ENCODE measurements around the gene GPRC5C.

GRCh38 chr17:74485841-74486240 lies 54.0 kb downstream of the GPRC5C start:
- no peak for TF ChIP-seq TAF1 (IDR thresholded peaks at IDR 0.05; ENCODE audit: low read depth)
- TF ChIP-seq, protein P1, sequence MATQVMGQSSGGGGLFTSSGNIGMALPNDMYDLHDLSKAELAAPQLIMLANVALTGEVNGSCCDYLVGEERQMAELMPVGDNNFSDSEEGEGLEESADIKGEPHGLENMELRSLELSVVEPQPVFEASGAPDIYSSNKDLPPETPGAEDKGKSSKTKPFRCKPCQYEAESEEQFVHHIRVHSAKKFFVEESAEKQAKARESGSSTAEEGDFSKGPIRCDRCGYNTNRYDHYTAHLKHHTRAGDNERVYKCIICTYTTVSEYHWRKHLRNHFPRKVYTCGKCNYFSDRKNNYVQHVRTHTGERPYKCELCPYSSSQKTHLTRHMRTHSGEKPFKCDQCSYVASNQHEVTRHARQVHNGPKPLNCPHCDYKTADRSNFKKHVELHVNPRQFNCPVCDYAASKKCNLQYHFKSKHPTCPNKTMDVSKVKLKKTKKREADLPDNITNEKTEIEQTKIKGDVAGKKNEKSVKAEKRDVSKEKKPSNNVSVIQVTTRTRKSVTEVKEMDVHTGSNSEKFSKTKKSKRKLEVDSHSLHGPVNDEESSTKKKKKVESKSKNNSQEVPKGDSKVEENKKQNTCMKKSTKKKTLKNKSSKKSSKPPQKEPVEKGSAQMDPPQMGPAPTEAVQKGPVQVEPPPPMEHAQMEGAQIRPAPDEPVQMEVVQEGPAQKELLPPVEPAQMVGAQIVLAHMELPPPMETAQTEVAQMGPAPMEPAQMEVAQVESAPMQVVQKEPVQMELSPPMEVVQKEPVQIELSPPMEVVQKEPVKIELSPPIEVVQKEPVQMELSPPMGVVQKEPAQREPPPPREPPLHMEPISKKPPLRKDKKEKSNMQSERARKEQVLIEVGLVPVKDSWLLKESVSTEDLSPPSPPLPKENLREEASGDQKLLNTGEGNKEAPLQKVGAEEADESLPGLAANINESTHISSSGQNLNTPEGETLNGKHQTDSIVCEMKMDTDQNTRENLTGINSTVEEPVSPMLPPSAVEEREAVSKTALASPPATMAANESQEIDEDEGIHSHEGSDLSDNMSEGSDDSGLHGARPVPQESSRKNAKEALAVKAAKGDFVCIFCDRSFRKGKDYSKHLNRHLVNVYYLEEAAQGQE (IDR thresholded peaks at IDR 0.05; ENCODE audit: low read depth): no peak
- TF ChIP-seq, protein P2, sequence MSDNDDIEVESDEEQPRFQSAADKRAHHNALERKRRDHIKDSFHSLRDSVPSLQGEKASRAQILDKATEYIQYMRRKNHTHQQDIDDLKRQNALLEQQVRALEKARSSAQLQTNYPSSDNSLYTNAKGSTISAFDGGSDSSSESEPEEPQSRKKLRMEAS (IDR thresholded peaks at IDR 0.05): no peak
- no peak for TF ChIP-seq CEBPB (IDR thresholded peaks at IDR 0.05)
- no peak for TF ChIP-seq NFIC (IDR thresholded peaks at IDR 0.05)
- no peak for TF ChIP-seq YY1 (IDR thresholded peaks at IDR 0.05; ENCODE audit: low read depth)
- TF ChIP-seq, protein P3, sequence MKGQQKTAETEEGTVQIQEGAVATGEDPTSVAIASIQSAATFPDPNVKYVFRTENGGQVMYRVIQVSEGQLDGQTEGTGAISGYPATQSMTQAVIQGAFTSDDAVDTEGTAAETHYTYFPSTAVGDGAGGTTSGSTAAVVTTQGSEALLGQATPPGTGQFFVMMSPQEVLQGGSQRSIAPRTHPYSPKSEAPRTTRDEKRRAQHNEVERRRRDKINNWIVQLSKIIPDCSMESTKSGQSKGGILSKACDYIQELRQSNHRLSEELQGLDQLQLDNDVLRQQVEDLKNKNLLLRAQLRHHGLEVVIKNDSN (IDR thresholded peaks at IDR 0.05): no peak

All from Ishikawa (cell line).